ENCODE results near the gene EML6.

The EML6 gene

DNA sequence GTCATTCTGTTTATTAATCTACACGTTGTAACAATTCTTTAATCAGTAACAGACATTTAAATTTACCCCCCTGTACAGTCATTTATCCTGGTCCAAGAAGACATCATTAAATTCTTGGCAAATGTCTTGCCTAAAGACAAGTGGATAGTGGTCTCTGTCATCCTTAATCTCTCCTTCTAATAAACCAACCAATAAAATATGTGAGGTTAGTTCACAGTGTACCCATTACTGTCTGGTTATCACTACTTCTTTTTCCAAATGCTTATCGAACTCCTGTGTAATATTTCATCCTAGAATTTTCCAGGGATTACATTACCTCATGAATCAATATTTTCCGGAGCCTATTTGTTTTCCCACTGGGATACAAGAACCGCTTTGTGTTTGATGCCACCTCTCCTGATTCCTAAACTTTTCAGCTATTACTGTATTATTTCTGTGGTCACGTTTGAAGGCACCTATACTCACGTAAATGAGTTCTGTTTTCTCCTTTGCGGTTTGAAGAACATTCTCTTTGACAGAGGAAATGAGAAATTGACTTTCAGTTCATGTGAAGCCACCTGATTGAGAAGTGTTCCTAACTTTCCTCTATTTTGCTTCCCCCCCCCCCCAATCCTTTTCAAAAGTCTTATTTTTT, 195.3 kb downstream of the EML6 start:
- peaks cover 0 to 2% (median 0%) of the 10 kb centered on the region in 4 experiments for H3K36me3 ChIP-seq (ENCODE audit: control insufficient read depth in 4 of 4, insufficient read depth in 4 of 4, low read length in 3 of 4)
- H3K4me1 ChIP-seq (ENCODE audit: control extremely low read depth in 1 of 4, control insufficient read depth in 4 of 4, insufficient read depth in 4 of 4, low read length in 3 of 4): peaks cover 0 to 5% (median 0%) of the 10 kb centered on the region in 4 experiments
- 79% methylated on average over 6 of the region's 7 CpGs for WGBS (ENCODE audit: insufficient coverage)
- H3K4me3 ChIP-seq (ENCODE audit: control insufficient read depth in 1 of 7, extremely low read depth in 1 of 7, insufficient read depth in 4 of 7, low read depth in 2 of 7, low read length in 6 of 7): no peak overlapping the region
- POLR2A ChIA-PET: no interaction called here
- CTCF ChIA-PET: no interaction called here
- DNase-seq: peak in 1 of 3 donors; percentile 25
- no peak overlapping the region for H3K27ac ChIP-seq (ENCODE audit: insufficient read depth in 1 of 2, low read depth in 1 of 2, low read length in 2 of 2, poor library complexity in 1 of 2, severe bottlenecking in 2 of 2)
- peaks cover 0 to 6% (median 0%) of the 10 kb centered on the region in 5 experiments for H3K9me3 ChIP-seq (ENCODE audit: control extremely low read depth in 1 of 5, control insufficient read depth in 4 of 5, insufficient read depth in 2 of 5, low read depth in 1 of 5, low read length in 4 of 5)
- no peaks in the 10 kb centered on the region for H3K27me3 ChIP-seq (replicated peaks in 2 of 5; ENCODE audit: control insufficient read depth in 4 of 5, insufficient read depth in 5 of 5, low read length in 4 of 5)

GRCh38 chr2:54920660-54921059, 197.2 kb downstream of the EML6 start:
- no peaks in the 10 kb centered on the region for H3K27me3 ChIP-seq (replicated peaks in 2 of 5; ENCODE audit: control insufficient read depth in 4 of 5, insufficient read depth in 5 of 5, low read length in 4 of 5)
- ChIA-PET POLR2A (no interaction called here), CTCF (no interaction called here)
- H3K4me3 ChIP-seq (ENCODE audit: control insufficient read depth in 1 of 7, extremely low read depth in 1 of 7, insufficient read depth in 4 of 7, low read depth in 2 of 7, low read length in 6 of 7): no peak overlapping the region
- peaks cover 0 to 2% (median 0%) of the 10 kb centered on the region in 4 experiments for H3K36me3 ChIP-seq (ENCODE audit: control insufficient read depth in 4 of 4, insufficient read depth in 4 of 4, low read length in 3 of 4)
- no CpG with 5 or more reads among the region's 1 CpG for WGBS (ENCODE audit: insufficient coverage)
- peaks cover 0 to 5% (median 0%) of the 10 kb centered on the region in 4 experiments for H3K4me1 ChIP-seq (ENCODE audit: control extremely low read depth in 1 of 4, control insufficient read depth in 4 of 4, insufficient read depth in 4 of 4, low read length in 3 of 4)
- H3K9me3 ChIP-seq (ENCODE audit: control extremely low read depth in 1 of 5, control insufficient read depth in 4 of 5, insufficient read depth in 2 of 5, low read depth in 1 of 5, low read length in 4 of 5): peaks cover 0 to 6% (median 0%) of the 10 kb centered on the region in 5 experiments
- DNase-seq: no peak
- no peak overlapping the region for H3K27ac ChIP-seq (ENCODE audit: insufficient read depth in 1 of 2, low read depth in 1 of 2, low read length in 2 of 2, poor library complexity in 1 of 2, severe bottlenecking in 2 of 2)

DNA sequence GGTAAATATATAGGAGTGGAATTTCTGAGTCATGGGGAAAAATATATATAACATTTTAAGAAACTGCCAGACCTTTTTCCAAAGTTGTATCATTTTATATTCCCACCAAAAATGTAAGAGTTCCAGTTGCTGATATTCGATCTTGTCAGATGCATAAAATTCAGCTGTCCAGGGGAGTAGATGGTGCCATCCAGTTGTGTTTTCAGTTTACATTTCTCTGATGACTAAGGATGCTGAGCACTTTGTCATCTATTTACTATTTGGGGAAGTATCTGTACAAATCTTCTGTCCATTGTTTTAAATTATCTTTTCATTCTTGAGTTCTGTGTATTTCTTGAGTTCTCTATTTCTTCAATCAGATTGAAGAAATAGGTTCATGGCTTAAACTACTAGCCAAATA, 200.7 kb downstream of the EML6 start:
- no peak overlapping the region for H3K27ac ChIP-seq (ENCODE audit: insufficient read depth in 1 of 2, low read depth in 1 of 2, low read length in 2 of 2, poor library complexity in 1 of 2, severe bottlenecking in 2 of 2)
- ChIA-PET CTCF (interaction anchor here (1.1 kb wide), 1 partner anchor 219 kb away, joined by 3 read pairs; no protein-coding TSS in a partner anchor), POLR2A (no interaction called here)
- peaks cover 0 to 7% (median 0%) of the 10 kb centered on the region in 5 experiments for H3K9me3 ChIP-seq (ENCODE audit: control extremely low read depth in 1 of 5, control insufficient read depth in 4 of 5, insufficient read depth in 2 of 5, low read depth in 1 of 5, low read length in 4 of 5)
- DNase-seq: no peak
- WGBS (ENCODE audit: insufficient coverage): no CpG with 5 or more reads among the region's 1 CpG
- no peak overlapping the region for H3K4me3 ChIP-seq (ENCODE audit: control insufficient read depth in 1 of 7, extremely low read depth in 1 of 7, insufficient read depth in 4 of 7, low read depth in 2 of 7, low read length in 6 of 7)
- no peaks in the 10 kb centered on the region for H3K27me3 ChIP-seq (replicated peaks in 2 of 5; ENCODE audit: control insufficient read depth in 4 of 5, insufficient read depth in 5 of 5, low read length in 4 of 5)
- H3K4me1 ChIP-seq (ENCODE audit: control extremely low read depth in 1 of 4, control insufficient read depth in 4 of 4, insufficient read depth in 4 of 4, low read length in 3 of 4): peaks cover 0 to 4% (median 0%) of the 10 kb centered on the region in 4 experiments
- H3K36me3 ChIP-seq (ENCODE audit: control insufficient read depth in 4 of 4, insufficient read depth in 4 of 4, low read length in 3 of 4): peaks cover 0 to 2% (median 0%) of the 10 kb centered on the region in 4 experiments

DNA sequence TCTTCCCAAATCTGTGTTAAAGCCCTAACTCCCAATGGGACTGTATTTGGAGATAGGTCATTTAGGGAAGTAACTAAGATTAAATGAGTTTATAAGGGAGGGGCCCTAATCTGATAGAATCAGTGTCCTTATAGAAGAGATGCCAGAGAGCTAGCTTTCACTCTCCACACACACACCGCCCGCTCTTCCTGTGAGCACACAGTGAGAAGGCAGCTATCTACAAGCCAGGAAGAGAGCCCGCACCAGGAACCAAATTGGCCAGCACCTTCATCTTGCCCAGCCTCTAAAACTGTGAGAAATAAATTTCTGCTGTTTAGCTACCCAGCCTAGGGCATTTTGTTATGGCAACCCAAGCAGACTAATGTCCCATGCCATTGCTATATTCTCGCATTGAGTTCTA, 201.6 kb downstream of the EML6 start:
- WGBS (ENCODE audit: insufficient coverage): 100% methylated on average over 4 of the region's 4 CpGs
- H3K27ac ChIP-seq (ENCODE audit: insufficient read depth in 1 of 2, low read depth in 1 of 2, low read length in 2 of 2, poor library complexity in 1 of 2, severe bottlenecking in 2 of 2): no peak overlapping the region
- CTCF ChIA-PET: interaction anchor here (1.0 kb wide), 1 partner anchor 24 kb away, joined by 3 read pairs; no protein-coding TSS in a partner anchor
- H3K4me1 ChIP-seq (ENCODE audit: control extremely low read depth in 1 of 4, control insufficient read depth in 4 of 4, insufficient read depth in 4 of 4, low read length in 3 of 4): no peaks in the 10 kb centered on the region
- H3K4me3 ChIP-seq (ENCODE audit: control insufficient read depth in 1 of 7, extremely low read depth in 1 of 7, insufficient read depth in 4 of 7, low read depth in 2 of 7, low read length in 6 of 7): no peak overlapping the region
- peaks cover 0 to 7% (median 0%) of the 10 kb centered on the region in 5 experiments for H3K9me3 ChIP-seq (ENCODE audit: control extremely low read depth in 1 of 5, control insufficient read depth in 4 of 5, insufficient read depth in 2 of 5, low read depth in 1 of 5, low read length in 4 of 5)
- H3K27me3 ChIP-seq (replicated peaks in 2 of 5; ENCODE audit: control insufficient read depth in 4 of 5, insufficient read depth in 5 of 5, low read length in 4 of 5): no peaks in the 10 kb centered on the region
- DNase-seq: no peak
- no peaks in the 10 kb centered on the region for H3K36me3 ChIP-seq (ENCODE audit: control insufficient read depth in 4 of 4, insufficient read depth in 4 of 4, low read length in 3 of 4)
- POLR2A ChIA-PET: no interaction called here

GRCh38 chr2:54927085-54927750, 203.8 kb downstream of the EML6 start:
- Histone ChIP-seq H3K27ac (ENCODE audit: insufficient read depth in 1 of 2, low read depth in 1 of 2, low read length in 2 of 2, poor library complexity in 1 of 2, severe bottlenecking in 2 of 2) (no peak overlapping the region), H3K4me3 (ENCODE audit: control insufficient read depth in 1 of 7, extremely low read depth in 1 of 7, insufficient read depth in 4 of 7, low read depth in 2 of 7, low read length in 6 of 7) (no peak overlapping the region), H3K36me3 (ENCODE audit: control insufficient read depth in 4 of 4, insufficient read depth in 4 of 4, low read length in 3 of 4) (no peaks in the 10 kb centered on the region), H3K9me3 (ENCODE audit: control extremely low read depth in 1 of 5, control insufficient read depth in 4 of 5, insufficient read depth in 2 of 5, low read depth in 1 of 5, low read length in 4 of 5) (peaks cover 0 to 1% (median 0%) of the 10 kb centered on the region in 5 experiments), H3K4me1 (ENCODE audit: control extremely low read depth in 1 of 4, control insufficient read depth in 4 of 4, insufficient read depth in 4 of 4, low read length in 3 of 4) (peaks cover 0 to 2% (median 0%) of the 10 kb centered on the region in 4 experiments), H3K27me3 (replicated peaks in 2 of 5; ENCODE audit: control insufficient read depth in 4 of 5, insufficient read depth in 5 of 5, low read length in 4 of 5) (no peaks in the 10 kb centered on the region)
- WGBS (ENCODE audit: insufficient coverage): 78% methylated on average over 6 of the region's 8 CpGs
- ChIA-PET CTCF (interaction anchor here (0.7 to 1.4 kb wide), 6 partner anchors 15 to 247 kb away, joined by 3 to 5 read pairs (median 3); no protein-coding TSS in a partner anchor), POLR2A (no interaction called here)
- DNase-seq: no peak

GRCh38 chr2:54927751-54928615, 204.5 kb downstream of the EML6 start:
- CTCF ChIA-PET: interaction anchor here (0.7 to 1.4 kb wide), 4 partner anchors 25 to 246 kb away, joined by 3 to 4 read pairs (median 3); no protein-coding TSS in a partner anchor
- POLR2A ChIA-PET: no interaction called here
- H3K9me3 ChIP-seq (ENCODE audit: control extremely low read depth in 1 of 5, control insufficient read depth in 4 of 5, insufficient read depth in 2 of 5, low read depth in 1 of 5, low read length in 4 of 5): peaks cover 0 to 1% (median 0%) of the 10 kb centered on the region in 5 experiments
- 96% methylated on average over 13 of the region's 16 CpGs for WGBS (ENCODE audit: insufficient coverage)
- H3K4me3 ChIP-seq (ENCODE audit: control insufficient read depth in 1 of 7, extremely low read depth in 1 of 7, insufficient read depth in 4 of 7, low read depth in 2 of 7, low read length in 6 of 7): no peak overlapping the region
- H3K27me3 ChIP-seq (replicated peaks in 2 of 5; ENCODE audit: control insufficient read depth in 4 of 5, insufficient read depth in 5 of 5, low read length in 4 of 5): no peaks in the 10 kb centered on the region
- H3K36me3 ChIP-seq (ENCODE audit: control insufficient read depth in 4 of 4, insufficient read depth in 4 of 4, low read length in 3 of 4): no peaks in the 10 kb centered on the region
- H3K27ac ChIP-seq (ENCODE audit: insufficient read depth in 1 of 2, low read depth in 1 of 2, low read length in 2 of 2, poor library complexity in 1 of 2, severe bottlenecking in 2 of 2): no peak overlapping the region
- peaks cover 0 to 2% (median 0%) of the 10 kb centered on the region in 4 experiments for H3K4me1 ChIP-seq (ENCODE audit: control extremely low read depth in 1 of 4, control insufficient read depth in 4 of 4, insufficient read depth in 4 of 4, low read length in 3 of 4)
- DNase-seq: no peak
